Duodenal mucosa (tissue), 2 donors: Measurements from ENCODE around the gene LRRC8A.

Experiments used
- H3K27ac ChIP-seq: one replicate; pipeline ENCODE4 v1.7.0; 2013; ENCODE audit warnings: low read depth, low read length
- H3K27me3 ChIP-seq, 2 donors: one replicate each; pipeline ENCODE4 v1.7.0; 2013; ENCODE audit warnings: low read length in 2 of 2, control low read depth in 1 of 2; ENCODE audit not compliant: insufficient read depth in 2 of 2, control insufficient read depth in 1 of 2
- H3K36me3 ChIP-seq, 2 donors: one replicate each; pipeline ENCODE4 v1.7.0; 2013; ENCODE audit warnings: low read length in 2 of 2, control low read depth in 1 of 2; ENCODE audit not compliant: insufficient read depth in 2 of 2, control insufficient read depth in 1 of 2
- H3K4me1 ChIP-seq, 2 donors: one replicate each; pipeline ENCODE4 v1.7.0; 2013; ENCODE audit warnings: low read length in 2 of 2, control low read depth in 1 of 2; ENCODE audit not compliant: insufficient read depth in 2 of 2, control insufficient read depth in 1 of 2
- H3K4me3 ChIP-seq, 2 donors: one replicate each; pipeline ENCODE4 v1.7.0; 2013; ENCODE audit warnings: low read length in 2 of 2, low read depth in 1 of 2
- H3K9ac ChIP-seq, 2 donors: one replicate each; pipeline ENCODE4 v1.7.0; 2013; ENCODE audit warnings: low read length in 2 of 2, low read depth in 1 of 2
- H3K9me3 ChIP-seq, 2 donors: one replicate each; pipeline ENCODE4 v1.7.0; 2013; ENCODE audit warnings: low read length in 2 of 2, control low read depth in 1 of 2; ENCODE audit not compliant: control insufficient read depth in 1 of 2

The LRRC8A gene

DNA sequence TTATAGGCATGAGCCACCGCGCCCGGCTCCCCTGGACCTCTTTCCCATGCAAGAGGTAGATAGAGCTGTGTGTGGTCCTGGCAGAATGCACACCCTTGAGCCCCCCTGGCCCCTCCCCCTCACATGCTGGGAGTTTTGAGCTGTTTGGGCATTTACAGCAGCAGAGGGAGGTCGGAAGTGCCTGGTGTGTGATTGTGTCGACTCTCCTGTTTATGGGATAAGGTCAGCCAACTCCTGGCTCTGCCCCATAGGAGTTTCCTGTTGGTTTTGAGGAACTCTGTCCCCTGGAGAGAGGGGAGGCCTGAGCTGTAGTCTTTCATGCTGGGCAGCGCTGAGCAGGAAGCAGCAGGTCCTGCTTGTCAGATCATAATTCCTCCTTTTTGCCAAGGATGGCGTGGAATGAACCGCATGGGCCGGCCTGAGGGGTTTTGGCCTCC is 6.0 kb downstream of the LRRC8A start:
- H3K4me3 ChIP-seq = no peak overlapping the region
- no peak overlapping the region for H3K27ac ChIP-seq
- H3K9me3 ChIP-seq = no peaks in the 10 kb centered on the region
- peaks cover 24 to 36% of the 10 kb centered on the region in 2 donors for H3K4me1 ChIP-seq
- no peak overlapping the region for H3K9ac ChIP-seq
- H3K27me3 ChIP-seq = no peaks in the 10 kb centered on the region
- H3K36me3 ChIP-seq = peaks cover 0 to 36% of the 10 kb centered on the region in 2 donors

DNA sequence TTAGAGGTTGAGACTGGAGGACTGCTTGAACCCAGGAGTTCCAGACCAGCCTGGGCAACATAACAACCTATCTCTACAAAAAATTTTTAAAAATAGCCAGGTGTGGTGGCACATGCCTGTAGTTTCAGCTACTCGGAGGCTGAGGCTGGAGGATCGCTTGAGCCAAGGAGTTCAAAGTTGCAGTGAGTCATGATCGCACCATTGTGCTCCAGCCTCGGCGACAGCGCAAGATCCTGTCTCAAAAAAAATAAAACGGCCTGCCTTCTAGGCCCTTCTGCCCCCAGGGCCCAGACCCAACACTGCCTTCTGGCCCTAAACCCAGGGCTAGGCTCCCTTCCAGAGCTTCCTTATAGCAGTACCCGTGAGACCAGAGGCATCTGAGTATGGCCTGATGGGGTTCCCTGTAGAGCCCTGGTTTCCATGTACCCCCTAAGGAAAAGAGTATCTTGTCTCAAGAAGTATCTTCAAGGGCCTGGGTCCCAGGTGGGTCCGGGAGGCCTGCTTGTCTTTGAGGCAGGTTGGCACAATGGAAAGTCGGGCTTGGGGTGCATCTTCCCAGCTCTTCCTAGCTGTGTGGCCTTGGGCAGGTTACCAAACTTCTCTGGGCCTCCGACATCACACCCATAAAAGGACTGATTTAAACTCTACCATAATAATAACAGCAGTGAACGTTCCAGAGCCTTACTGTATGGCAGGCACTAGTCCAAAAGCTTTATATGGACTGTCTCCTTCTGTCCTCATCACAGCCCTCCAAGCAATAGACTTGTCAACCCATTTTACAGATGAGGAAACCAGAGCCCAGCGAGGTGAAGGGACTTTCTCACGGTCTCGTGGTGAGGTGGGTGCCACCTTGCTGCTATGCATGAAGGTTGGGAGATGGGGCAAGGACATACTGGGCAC is 9.6 kb downstream of the LRRC8A start:
- H3K4me1 ChIP-seq = peaks cover 17 to 23% of the 10 kb centered on the region in 2 donors
- H3K4me3 ChIP-seq = peak overlapping the region; percentile 28 to 49
- H3K27ac ChIP-seq = peak overlapping the region; percentile 36
- H3K36me3 ChIP-seq = peaks cover 0 to 39% of the 10 kb centered on the region in 2 donors
- H3K27me3 ChIP-seq = no peaks in the 10 kb centered on the region
- no peaks in the 10 kb centered on the region for H3K9me3 ChIP-seq
- peak overlapping the region in 1 of 2 donors; percentile 56 for H3K9ac ChIP-seq

DNA sequence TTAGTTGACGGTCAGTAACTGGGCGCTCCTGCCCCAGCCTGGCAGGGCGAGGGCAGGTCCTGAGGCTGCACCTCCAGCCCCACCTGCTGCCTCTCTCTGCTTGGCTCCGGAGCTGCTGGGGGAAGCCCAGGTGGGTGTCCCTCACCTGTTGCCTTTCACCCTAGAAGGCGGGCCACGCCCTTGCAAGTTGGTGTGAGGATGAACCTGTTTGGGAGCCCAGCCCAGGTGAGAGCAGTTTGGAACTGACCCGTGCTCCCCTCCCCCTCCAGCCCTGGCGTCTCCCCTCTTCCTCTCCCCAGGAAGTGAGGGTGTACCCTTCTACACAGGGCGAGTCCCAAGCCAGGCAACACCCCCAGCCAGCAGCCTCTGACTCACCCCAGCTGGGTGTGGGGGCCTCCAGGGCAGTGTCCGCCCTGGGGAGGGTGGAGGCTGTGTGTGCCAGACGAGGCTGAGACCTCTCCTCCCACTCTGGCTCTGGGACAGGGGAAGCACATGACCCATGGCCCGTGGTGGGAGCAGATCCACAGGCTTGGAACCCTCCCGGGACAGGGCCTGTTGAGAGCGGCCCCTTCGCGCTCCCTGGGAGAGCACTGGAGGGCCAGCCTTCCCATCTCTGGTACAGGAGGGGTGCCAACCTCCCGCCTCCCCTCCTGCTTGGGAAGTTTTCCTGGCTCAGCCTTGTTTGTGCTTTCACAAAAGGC is 10.4 kb downstream of the LRRC8A start:
- peak overlapping the region; percentile 25 to 56 for H3K9ac ChIP-seq
- H3K4me3 ChIP-seq = peak overlapping the region; percentile 28 to 49
- H3K27me3 ChIP-seq = no peaks in the 10 kb centered on the region
- H3K36me3 ChIP-seq = peaks cover 0 to 35% of the 10 kb centered on the region in 2 donors
- H3K9me3 ChIP-seq = no peaks in the 10 kb centered on the region
- H3K4me1 ChIP-seq = peaks cover 17 to 23% of the 10 kb centered on the region in 2 donors
- peak overlapping the region; percentile 75 for H3K27ac ChIP-seq

DNA sequence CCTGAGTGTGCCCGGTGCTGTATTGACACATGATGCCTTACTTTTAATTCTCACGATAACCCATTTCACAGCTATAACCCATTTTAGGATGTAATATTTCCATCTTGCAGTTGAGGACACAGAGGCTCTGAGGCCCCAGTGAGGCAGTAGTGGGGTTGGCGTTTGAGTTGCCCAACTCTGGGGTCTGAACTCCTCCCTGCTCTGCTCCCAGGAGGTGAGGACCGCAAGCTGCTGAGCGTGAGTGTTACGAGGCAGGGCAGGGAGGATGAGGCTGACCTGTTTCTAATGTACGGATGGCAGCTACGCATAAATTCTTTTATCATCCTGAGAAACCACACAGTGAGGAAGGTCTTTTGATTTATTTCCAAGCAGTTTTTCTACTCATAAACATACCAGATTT is 11.4 kb downstream of the LRRC8A start:
- Histone ChIP-seq H3K36me3 (peaks cover 0 to 31% of the 10 kb centered on the region in 2 donors), H3K9me3 (no peaks in the 10 kb centered on the region), H3K9ac (peak overlapping the region; percentile 25 to 56), H3K27ac (no peak overlapping the region), H3K4me1 (peaks cover 17 to 20% of the 10 kb centered on the region in 2 donors), H3K27me3 (no peaks in the 10 kb centered on the region), H3K4me3 (no peak overlapping the region)

DNA sequence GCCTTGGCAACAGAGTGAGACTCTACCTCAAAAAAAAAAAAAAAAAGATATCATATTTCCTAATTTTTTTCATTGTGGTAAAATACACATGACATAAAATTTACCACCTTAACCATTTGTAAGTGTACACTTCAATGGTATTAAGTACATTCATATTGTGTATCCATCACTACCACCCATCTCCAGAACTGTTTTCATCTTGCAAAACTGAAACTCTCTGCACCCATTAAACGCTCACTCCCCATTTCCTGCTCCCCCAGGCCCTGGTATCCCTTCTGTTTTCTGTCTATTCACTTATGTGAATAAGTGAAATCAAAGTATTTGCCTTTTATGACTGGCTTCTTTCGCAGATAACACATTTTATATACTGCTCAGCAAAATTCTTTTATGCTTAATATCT is 12.8 kb downstream of the LRRC8A start:
- H3K27me3 ChIP-seq = no peaks in the 10 kb centered on the region
- H3K4me3 ChIP-seq = no peak overlapping the region
- H3K27ac ChIP-seq = no peak overlapping the region
- no peak overlapping the region for H3K9ac ChIP-seq
- H3K9me3 ChIP-seq = no peaks in the 10 kb centered on the region
- peaks cover 18 to 22% of the 10 kb centered on the region in 2 donors for H3K4me1 ChIP-seq
- H3K36me3 ChIP-seq = peaks cover 0 to 24% of the 10 kb centered on the region in 2 donors

DNA sequence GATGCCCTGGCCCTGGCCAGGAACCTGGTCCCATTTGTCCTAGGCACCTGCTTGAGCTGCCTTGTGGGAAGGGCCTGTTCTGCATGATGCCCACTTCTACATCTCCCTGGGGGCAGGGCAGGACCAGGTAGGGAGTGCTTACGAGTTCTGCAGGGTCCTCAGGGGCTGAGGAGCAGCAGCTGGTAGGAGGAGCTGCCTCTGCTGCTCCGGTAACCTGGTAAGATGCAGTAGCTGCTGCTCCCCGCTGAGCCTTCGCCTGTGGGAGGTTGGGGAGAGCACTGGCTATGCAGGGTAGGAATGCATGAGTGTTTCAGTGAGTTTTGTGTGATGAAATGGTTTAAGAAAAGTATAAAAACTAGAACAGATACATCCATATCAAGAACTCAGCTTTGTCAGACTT is 13.6 kb downstream of the LRRC8A start:
- no peaks in the 10 kb centered on the region for H3K9me3 ChIP-seq
- peaks cover 22% of the 10 kb centered on the region in 2 donors for H3K4me1 ChIP-seq
- H3K27me3 ChIP-seq = no peaks in the 10 kb centered on the region
- H3K4me3 ChIP-seq = no peak overlapping the region
- H3K36me3 ChIP-seq = peaks cover 0 to 18% of the 10 kb centered on the region in 2 donors
- H3K27ac ChIP-seq = no peak overlapping the region
- no peak overlapping the region for H3K9ac ChIP-seq

DNA sequence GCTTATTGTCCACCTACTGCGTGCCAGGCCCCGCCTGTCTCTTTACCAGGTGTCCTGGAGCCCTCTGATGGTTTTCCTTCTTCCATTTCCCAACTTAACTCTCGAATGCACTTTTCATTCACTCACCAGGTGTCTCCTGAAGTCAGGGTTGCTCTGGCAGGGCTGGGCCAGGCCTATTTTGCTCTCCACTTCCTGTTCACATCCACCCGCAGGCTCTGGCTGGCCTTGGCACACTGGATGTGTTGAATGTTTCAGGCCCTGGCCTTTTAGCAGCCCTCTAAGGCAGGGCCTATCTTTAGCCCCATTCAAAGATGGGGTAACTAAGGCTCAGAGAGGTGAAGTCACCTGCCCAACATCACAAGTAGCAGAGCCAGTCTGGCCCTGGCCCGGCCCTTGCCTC is 16.4 kb downstream of the LRRC8A start:
- Histone ChIP-seq H3K36me3 (peaks cover 0 to 14% of the 10 kb centered on the region in 2 donors), H3K4me1 (peaks cover 11 to 22% of the 10 kb centered on the region in 2 donors), H3K27ac (no peak overlapping the region), H3K9me3 (no peaks in the 10 kb centered on the region), H3K27me3 (no peaks in the 10 kb centered on the region), H3K4me3 (no peak overlapping the region), H3K9ac (no peak overlapping the region)

DNA sequence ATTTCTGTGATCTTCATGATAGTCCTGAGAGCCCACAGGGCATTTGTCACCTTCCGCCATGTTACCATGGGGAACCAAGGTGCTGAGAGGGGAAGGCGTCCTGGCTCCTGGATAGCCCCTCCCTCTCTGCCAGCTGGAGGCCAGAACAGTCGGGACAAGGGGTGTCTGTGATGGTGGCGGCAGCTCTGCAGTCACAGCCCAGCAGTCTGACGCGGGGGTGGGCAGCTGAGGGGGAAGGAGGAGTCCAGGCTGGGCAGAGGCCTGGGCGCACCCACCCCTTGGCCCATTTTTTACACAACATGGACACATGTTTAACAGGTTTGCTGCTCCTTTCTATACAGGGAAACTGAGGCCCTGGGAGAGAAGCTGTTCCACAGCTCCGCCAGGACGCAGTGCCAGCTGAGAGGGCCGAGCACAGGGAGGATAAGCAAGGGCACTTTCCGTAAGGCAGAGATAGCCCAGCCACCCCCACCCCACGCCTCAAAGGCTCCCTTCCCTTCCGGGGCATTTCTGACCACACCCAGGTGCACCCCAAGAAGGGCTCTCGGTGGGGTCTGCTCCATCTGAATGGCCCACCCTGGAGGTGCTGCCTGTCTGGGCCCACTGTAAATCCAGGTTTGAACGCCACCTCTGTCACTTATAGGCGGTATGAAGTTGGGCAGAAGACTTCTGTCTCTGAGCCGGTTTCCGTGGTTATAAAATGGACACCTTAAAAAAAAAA is 17.1 kb downstream of the LRRC8A start:
- Histone ChIP-seq H3K4me3 (no peak overlapping the region), H3K36me3 (peaks cover 0 to 12% of the 10 kb centered on the region in 2 donors), H3K27ac (no peak overlapping the region), H3K27me3 (no peaks in the 10 kb centered on the region), H3K9me3 (no peaks in the 10 kb centered on the region), H3K4me1 (peaks cover 11 to 22% of the 10 kb centered on the region in 2 donors), H3K9ac (no peak overlapping the region)

DNA sequence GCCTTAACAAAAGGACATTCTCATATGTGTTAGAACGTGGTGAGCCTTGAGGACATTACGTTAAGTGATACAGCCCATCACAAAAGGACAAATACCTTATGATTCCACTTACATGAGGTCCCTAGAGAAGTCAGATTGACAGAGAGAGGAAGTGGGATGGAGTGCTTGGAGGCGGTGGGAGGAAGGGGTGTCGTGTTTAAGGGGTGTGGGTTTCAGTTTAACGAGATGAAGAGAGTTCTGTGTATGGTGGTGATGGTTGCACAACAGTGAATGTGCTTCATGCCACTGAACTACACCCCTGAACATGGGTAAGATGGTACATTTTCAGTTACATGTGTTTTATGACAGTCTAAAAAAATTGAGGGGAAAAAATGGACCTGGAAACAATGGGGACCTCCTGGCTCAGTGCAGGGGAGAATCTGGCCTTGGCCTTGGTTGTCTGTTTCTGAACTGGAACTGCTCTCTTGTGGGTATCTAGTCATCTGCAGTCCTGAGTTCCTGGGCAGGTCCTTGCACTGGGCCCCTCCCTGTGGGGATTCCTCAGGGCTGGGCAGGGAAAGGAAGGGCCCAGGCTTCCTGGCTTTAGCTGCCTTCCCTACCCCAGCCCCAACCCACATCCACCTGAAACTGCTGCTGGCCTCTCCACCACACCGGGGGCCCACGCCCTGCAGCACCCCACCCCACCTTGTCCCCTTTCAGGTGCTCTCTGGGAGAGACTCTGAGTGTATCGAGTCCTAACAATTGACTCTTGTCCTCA is 17.8 kb downstream of the LRRC8A start:
- Histone ChIP-seq H3K4me3 (no peak overlapping the region), H3K27me3 (no peaks in the 10 kb centered on the region), H3K9me3 (no peaks in the 10 kb centered on the region), H3K4me1 (peaks cover 11 to 22% of the 10 kb centered on the region in 2 donors), H3K36me3 (peaks cover 0 to 12% of the 10 kb centered on the region in 2 donors), H3K9ac (no peak overlapping the region), H3K27ac (no peak overlapping the region)
